ENCODE data around the gene PPFIA4. TPM values are rescaled to one million over a fixed set of nuclear protein-coding genes. Genes with fewer than 3 reads are reported as not detected.

PPFIA4 gene
- total RNA-seq, 1 donor from 2014 or later = 74.7 TPM

DNA sequence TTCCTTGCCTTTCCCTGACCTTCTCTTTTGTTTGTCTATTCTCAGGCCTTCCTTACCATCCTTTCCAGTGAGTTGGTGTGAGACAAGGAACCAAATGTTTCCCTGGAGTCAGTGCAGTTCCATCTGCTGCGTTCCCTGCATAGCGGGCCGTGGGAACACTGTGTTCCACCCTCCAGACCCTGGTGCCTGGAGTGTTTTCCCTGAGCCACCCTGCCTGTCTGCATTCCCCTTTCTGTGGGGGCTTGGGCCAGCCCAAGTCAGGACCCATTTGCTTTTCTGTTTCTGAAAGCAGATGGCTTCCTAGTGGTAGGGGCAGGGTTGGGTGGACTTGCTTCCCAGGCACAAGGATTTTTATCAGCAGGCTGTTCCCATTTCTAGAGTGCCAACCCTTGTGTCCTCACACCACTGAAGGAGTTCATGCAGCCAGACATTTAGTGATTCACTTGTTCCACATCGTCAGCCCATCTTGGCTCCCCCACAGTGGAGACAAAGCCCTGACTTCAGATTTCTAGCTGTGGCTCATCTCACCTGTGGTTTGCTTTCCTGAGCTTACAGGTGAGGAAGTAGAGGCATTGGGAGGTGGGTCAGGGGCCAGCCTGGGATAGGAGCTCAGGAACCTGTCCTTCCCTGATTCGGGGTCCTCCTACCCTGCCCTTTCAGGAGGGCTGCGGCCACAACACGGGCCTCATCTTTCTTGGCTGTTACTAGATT lies 73.7 kb downstream of the PPFIA4 start:
- Mint-ChIP-seq H3K27me3 (ENCODE audit: unreplicated experiment) (peaks cover 7% of the 10 kb centered on the region), H3K36me3 (ENCODE audit: unreplicated experiment) (peaks cover 14% of the 10 kb centered on the region), H3K9me3 (ENCODE audit: unreplicated experiment) (peaks cover 3% of the 10 kb centered on the region), H3K27ac (ENCODE audit: unreplicated experiment) (no peak overlapping the region), H3K4me3 (ENCODE audit: unreplicated experiment) (no peak overlapping the region), H3K4me1 (ENCODE audit: low read depth, unreplicated experiment) (peaks cover 20% of the 10 kb centered on the region)
- TF ChIP-seq, protein P1, sequence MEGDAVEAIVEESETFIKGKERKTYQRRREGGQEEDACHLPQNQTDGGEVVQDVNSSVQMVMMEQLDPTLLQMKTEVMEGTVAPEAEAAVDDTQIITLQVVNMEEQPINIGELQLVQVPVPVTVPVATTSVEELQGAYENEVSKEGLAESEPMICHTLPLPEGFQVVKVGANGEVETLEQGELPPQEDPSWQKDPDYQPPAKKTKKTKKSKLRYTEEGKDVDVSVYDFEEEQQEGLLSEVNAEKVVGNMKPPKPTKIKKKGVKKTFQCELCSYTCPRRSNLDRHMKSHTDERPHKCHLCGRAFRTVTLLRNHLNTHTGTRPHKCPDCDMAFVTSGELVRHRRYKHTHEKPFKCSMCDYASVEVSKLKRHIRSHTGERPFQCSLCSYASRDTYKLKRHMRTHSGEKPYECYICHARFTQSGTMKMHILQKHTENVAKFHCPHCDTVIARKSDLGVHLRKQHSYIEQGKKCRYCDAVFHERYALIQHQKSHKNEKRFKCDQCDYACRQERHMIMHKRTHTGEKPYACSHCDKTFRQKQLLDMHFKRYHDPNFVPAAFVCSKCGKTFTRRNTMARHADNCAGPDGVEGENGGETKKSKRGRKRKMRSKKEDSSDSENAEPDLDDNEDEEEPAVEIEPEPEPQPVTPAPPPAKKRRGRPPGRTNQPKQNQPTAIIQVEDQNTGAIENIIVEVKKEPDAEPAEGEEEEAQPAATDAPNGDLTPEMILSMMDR (IDR thresholded peaks at IDR 0.05; ENCODE audit: partially characterized antibody, unreplicated experiment) = no peak
- DNase-seq = no peak

DNA sequence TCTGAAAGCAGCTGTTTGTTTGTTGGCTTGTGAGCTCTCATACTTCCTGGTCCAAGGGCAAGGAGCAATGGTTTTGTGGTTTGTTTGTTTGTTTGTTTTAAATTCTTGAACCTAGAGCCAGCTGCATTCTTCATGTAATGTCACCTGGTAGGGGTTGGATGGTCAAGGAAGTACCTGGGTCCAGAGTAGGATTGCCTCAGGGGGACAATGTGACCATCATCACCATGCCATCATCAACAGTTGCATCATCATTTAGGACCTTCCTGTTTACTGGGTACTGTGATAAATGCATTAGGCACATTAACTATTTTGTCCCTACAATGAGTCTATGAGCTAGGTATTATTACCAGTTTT lies 74.2 kb downstream of the PPFIA4 start:
- Mint-ChIP-seq H3K4me3 (ENCODE audit: unreplicated experiment) (no peak overlapping the region), H3K27me3 (ENCODE audit: unreplicated experiment) (peaks cover 4% of the 10 kb centered on the region), H3K27ac (ENCODE audit: unreplicated experiment) (no peak overlapping the region), H3K36me3 (ENCODE audit: unreplicated experiment) (peaks cover 14% of the 10 kb centered on the region), H3K9me3 (ENCODE audit: unreplicated experiment) (no peaks in the 10 kb centered on the region), H3K4me1 (ENCODE audit: low read depth, unreplicated experiment) (peaks cover 20% of the 10 kb centered on the region)
- TF ChIP-seq, protein P1 (IDR thresholded peaks at IDR 0.05; ENCODE audit: partially characterized antibody, unreplicated experiment) = no peak
- no peak for DNase-seq

DNA sequence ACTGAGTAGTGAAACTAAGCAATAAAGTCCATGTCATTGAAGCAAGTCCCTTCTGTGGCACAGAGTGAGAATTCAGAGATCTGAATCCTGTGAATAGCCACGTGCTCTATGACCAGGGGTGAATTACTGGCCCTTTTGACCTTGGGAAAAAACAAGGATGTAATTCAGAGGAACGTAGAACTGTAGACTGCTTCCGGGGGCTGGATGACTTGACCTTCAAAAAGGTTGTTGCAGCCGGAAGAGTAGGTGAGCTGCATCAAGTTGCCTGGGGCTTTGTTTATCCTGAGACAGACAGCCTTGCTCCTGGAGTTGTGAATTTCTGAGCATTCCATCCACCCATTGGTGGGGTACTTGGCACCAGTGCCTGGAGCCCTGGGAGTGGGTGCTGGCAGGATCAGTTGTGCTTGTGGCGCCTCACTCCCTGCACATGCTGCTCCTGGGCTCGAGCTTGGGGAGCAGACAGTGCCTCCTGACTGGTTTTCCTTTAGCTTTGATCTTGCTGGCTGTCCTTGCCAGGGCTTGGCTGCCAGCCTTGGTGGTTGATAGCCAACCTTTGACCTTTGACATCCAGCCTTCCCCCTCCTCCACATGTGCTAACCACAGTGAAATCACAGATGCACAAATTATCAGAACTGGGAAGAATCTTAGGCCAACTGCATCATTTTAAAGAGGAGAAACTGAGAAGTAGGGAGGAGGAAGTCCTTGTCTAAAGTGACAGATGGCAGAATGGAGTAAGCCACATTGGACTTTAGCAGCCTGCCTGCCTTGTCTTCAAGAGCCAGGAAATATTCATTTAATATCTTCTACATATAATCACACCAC lies 75.7 kb downstream of the PPFIA4 start:
- DNase-seq = no peak
- no peaks in the 10 kb centered on the region for H3K9me3 Mint-ChIP-seq (ENCODE audit: unreplicated experiment)
- peak overlapping the region; percentile 39 for H3K4me3 Mint-ChIP-seq (ENCODE audit: unreplicated experiment)
- peak overlapping the region; percentile 54 for H3K27ac Mint-ChIP-seq (ENCODE audit: unreplicated experiment)
- peaks cover 9% of the 10 kb centered on the region for H3K36me3 Mint-ChIP-seq (ENCODE audit: unreplicated experiment)
- TF ChIP-seq, protein P1 (IDR thresholded peaks at IDR 0.05; ENCODE audit: partially characterized antibody, unreplicated experiment) = no peak
- peaks cover 4% of the 10 kb centered on the region for H3K27me3 Mint-ChIP-seq (ENCODE audit: unreplicated experiment)
- H3K4me1 Mint-ChIP-seq (ENCODE audit: low read depth, unreplicated experiment) = peaks cover 20% of the 10 kb centered on the region

DNA sequence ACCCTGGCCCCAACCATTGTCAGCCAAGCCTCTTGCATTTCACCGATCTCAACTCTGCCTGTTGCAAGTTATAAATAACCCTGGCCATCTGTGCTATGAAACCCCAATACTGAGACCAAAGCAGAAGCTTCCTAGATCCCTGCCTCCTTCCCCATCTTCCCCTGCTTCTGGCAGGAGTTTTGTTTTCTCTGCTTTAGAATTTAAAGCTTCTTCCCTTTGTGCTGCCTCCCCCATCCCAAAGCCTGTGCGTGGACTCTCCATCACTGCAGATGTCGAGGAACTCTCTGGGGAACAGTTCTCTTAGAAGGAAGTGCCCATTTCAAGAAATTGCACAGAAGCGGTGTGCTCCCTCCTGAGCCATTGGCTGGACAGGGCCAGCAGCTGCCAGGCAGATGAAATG lies 76.9 kb downstream of the PPFIA4 start:
- TF ChIP-seq, protein P1 (IDR thresholded peaks at IDR 0.05; ENCODE audit: partially characterized antibody, unreplicated experiment) = no peak
- DNase-seq = no peak
- Mint-ChIP-seq H3K4me1 (ENCODE audit: low read depth, unreplicated experiment) (peaks cover 20% of the 10 kb centered on the region), H3K27me3 (ENCODE audit: unreplicated experiment) (peaks cover 4% of the 10 kb centered on the region), H3K27ac (ENCODE audit: unreplicated experiment) (peak overlapping the region; percentile 95), H3K36me3 (ENCODE audit: unreplicated experiment) (peaks cover 9% of the 10 kb centered on the region), H3K4me3 (ENCODE audit: unreplicated experiment) (peak overlapping the region; percentile 75), H3K9me3 (ENCODE audit: unreplicated experiment) (no peaks in the 10 kb centered on the region)

Data from glutamatergic neuron (in vitro differentiated cells).